HEK293 (cell line): ENCODE results near the gene KIF4A.
"Not testable (repeated sequence)": the region's sequence is repeated elsewhere in the genome, so short reads cannot be mapped to it uniquely, and the experiment has no call there.

Experiments
- MYNN ChIP-seq: fragments of 450-650 bp; formaldehyde crosslinking; IDR thresholded peaks from 2 replicates; pipeline ENCODE4 v1.5.1; 2016; ENCODE audit warnings: missing biosample characterization, missing genetic modification characterization, borderline replicate concordance
- SP2 ChIP-seq: fragments of 450-650 bp; formaldehyde crosslinking; IDR thresholded peaks from 2 replicates; pipeline ENCODE4 v1.5.1; 2016; ENCODE audit warnings: missing biosample characterization, missing genetic modification characterization
- ZNF112 ChIP-seq: fragments of 450-650 bp; formaldehyde crosslinking; IDR thresholded peaks from 2 replicates; pipeline ENCODE4 v1.5.0; 2017; ENCODE audit warnings: missing biosample characterization, missing genetic modification characterization
- ZNF155 ChIP-seq: fragments of 450-650 bp; formaldehyde crosslinking; IDR thresholded peaks from 2 replicates; pipeline ENCODE4 v1.5.1; 2016; ENCODE audit warnings: missing biosample characterization, missing genetic modification characterization
- ZNF302 ChIP-seq: fragments of 450-650 bp; formaldehyde crosslinking; IDR thresholded peaks from 2 replicates; pipeline ENCODE4 v1.5.1; 2016; ENCODE audit warnings: missing biosample characterization, missing genetic modification characterization, low read depth
- ZNF623 ChIP-seq: fragments of 450-650 bp; formaldehyde crosslinking; IDR thresholded peaks from 2 replicates; pipeline ENCODE4 v1.5.1; 2016; ENCODE audit warnings: missing biosample characterization, missing genetic modification characterization
- ZNF791 ChIP-seq: fragments of 450-650 bp; formaldehyde crosslinking; IDR thresholded peaks from 2 replicates; pipeline ENCODE4 v1.5.1; 2016; ENCODE audit warnings: missing biosample characterization, missing genetic modification characterization
- TF ChIP-seq, protein P1 (sequence below): fragments of 450-650 bp; formaldehyde crosslinking; IDR thresholded peaks from 2 replicates; pipeline ENCODE4 v1.5.1; 2016; ENCODE audit warnings: missing biosample characterization, missing genetic modification characterization

DNA sequence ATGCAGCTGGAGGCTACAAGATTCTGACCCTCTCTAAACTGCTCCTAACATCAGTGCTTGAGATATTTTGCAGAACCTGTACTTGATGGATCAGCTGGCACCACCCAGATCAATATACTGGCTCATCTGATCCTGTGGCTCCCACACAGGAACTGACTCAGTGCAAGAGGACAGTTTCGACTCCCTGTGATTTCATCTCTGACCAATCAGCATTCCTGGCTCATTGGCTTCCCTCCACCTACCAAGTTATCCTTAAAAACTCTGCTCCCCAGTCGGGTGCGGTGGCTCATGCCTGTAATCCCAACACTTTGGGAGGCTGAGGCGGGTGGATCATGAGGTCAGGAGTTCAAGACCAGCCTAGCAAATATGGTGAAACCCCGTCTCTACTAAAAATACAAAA is 46.3 kb upstream of the KIF4A start:
- TF ChIP-seq, protein P1, sequence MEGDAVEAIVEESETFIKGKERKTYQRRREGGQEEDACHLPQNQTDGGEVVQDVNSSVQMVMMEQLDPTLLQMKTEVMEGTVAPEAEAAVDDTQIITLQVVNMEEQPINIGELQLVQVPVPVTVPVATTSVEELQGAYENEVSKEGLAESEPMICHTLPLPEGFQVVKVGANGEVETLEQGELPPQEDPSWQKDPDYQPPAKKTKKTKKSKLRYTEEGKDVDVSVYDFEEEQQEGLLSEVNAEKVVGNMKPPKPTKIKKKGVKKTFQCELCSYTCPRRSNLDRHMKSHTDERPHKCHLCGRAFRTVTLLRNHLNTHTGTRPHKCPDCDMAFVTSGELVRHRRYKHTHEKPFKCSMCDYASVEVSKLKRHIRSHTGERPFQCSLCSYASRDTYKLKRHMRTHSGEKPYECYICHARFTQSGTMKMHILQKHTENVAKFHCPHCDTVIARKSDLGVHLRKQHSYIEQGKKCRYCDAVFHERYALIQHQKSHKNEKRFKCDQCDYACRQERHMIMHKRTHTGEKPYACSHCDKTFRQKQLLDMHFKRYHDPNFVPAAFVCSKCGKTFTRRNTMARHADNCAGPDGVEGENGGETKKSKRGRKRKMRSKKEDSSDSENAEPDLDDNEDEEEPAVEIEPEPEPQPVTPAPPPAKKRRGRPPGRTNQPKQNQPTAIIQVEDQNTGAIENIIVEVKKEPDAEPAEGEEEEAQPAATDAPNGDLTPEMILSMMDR (tag by site-specific recombination): not testable (repeated sequence)
- not testable (repeated sequence) for TF ChIP-seq ZNF791 (tag by site-specific recombination); ZNF623 (tag by site-specific recombination); ZNF302 (tag by site-specific recombination); ZNF155; SP2 (tag by site-specific recombination); MYNN (tag by site-specific recombination); ZNF112
